NCI-H2196 (cell line): Measurements from ENCODE around the gene CARD9.
A peak's percentile ranks its signal among the peaks of the same experiment; 100 is the strongest.
"Not testable (repeated sequence)": the region's sequence is repeated elsewhere in the genome, so short reads cannot be mapped to it uniquely, and the experiment has no call there.

ENCODE experiments used
- DNase-seq: peaks from one replicate; lab custom pipeline; 2025; ENCODE audit not compliant: unreplicated experiment; lab: John Stamatoyannopoulos, UW

The CARD9 gene

GRCh38 chr9:136326061-136326760 lies 47.3 kb downstream of the CARD9 start:
- DNase-seq = no peak

DNA sequence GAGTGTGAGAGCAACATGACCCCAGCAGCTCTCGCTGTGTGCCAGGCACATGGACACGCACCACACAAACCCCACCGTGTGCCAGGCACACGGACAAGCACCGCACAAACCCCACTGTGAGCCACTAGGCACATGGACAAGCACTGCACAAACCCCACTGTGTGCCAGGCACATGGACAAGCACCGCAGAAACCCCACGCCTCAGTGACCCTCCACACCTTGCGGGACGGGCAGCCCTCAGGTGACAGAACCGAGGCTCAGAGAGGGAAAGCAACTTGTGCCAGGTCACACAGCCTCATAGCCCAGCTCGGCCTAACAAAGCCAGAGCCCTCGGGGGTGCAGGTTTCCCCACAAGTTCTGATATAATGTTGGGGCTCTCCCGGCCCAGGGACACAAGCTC lies 48.1 kb downstream of the CARD9 start:
- DNase-seq = no peak

GRCh38 chr9:136324501-136325300 lies 48.8 kb downstream of the CARD9 start:
- DNase-seq = peak; percentile 23

- DNase-seq = peak; percentile 55
Observed at GRCh38 chr9:136323371-136323789, 50.1 kb downstream of the CARD9 start.

DNA sequence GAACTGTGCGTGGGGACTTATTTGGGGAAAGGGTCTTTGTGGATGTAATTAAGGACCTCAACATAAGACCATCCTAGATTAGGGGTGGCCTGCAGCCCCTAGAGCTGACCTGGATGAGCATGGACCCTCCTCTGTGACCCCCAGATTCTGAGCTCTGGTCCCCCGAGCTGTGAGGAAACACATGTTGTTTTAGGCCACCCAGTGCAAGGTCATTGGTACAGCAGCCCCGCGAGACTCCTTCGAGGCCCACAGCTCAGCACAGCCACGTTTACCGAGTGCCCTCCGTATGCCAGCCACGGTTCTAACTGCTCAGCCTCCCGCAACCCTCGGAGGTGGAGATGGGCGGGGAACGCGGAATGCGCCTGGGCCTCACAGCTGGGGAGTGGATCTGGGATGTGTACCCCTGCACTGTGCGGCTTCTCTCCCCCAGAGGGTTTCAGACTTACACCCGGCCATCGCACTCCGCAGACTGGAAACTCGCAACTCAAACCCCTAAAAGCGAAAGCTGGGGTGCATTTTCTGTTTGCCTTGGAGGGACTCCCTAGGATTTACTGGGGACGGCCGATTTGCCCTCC lies 50.6 kb downstream of the CARD9 start:
- DNase-seq = no peak

GRCh38 chr9:136321561-136321960 lies 51.9 kb downstream of the CARD9 start:
- no peak for DNase-seq

- not testable (repeated sequence) for DNase-seq
Observed at GRCh38 chr9:136320972-136321371, 52.5 kb downstream of the CARD9 start.

DNA sequence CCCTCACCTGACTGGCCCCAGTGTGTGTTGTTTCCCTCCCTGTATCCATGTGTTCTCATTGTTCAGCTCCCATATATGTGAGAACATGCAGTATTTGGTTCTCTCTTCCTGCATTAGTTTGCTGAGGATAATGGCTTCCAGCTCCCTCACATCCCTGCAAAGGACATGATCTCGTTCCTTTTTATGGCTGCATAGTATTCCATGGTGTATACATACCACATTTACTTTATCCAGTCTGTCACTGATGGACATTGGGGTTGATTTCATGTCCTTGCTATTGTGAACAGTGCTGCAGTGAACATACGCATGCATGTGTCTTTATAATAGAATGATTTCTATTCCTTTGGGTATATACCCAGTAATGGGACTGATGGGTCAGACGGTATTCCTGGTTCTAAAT lies 53.5 kb downstream of the CARD9 start:
- not testable (repeated sequence) for DNase-seq

- not testable (repeated sequence) for DNase-seq
Observed at GRCh38 chr9:136319244-136319643, 54.2 kb downstream of the CARD9 start.

GRCh38 chr9:136318776-136319241 lies 54.7 kb downstream of the CARD9 start:
- no peak for DNase-seq

DNA sequence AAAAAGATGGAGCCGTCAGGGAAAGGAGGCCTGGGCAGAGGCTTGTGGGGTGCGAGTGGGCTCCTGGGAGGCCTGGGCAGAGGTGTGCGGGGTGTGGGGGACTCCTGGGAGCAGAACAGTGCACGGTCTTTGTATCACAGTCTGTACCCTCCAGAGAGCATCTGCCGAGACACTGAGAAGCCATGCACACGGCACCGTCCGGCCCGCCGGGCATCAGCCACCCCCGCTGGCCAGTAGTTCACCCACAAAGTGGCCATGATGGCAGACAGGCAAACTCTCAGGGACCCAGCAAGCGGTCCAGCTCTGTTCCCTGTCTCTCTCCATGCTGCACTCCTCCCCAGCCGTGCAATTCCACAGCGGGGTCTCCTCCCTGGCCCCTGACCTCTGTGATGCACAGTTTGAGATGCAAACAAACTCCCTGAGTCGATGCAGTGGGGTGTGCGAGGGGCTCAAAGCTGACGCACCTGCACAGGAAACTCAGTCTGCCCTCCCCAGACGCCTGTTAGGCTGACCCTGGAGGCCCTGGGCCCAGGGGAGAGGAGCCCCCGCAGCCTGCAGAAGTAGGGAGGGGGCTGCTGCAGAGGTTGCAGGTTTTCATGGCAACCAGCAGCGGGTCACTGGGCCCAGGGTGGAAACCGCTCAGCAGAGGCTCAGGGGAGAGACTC lies 55.2 kb downstream of the CARD9 start:
- no peak for DNase-seq

- DNase-seq = no peak
Observed at GRCh38 chr9:136317695-136318094, 55.8 kb downstream of the CARD9 start.

DNA sequence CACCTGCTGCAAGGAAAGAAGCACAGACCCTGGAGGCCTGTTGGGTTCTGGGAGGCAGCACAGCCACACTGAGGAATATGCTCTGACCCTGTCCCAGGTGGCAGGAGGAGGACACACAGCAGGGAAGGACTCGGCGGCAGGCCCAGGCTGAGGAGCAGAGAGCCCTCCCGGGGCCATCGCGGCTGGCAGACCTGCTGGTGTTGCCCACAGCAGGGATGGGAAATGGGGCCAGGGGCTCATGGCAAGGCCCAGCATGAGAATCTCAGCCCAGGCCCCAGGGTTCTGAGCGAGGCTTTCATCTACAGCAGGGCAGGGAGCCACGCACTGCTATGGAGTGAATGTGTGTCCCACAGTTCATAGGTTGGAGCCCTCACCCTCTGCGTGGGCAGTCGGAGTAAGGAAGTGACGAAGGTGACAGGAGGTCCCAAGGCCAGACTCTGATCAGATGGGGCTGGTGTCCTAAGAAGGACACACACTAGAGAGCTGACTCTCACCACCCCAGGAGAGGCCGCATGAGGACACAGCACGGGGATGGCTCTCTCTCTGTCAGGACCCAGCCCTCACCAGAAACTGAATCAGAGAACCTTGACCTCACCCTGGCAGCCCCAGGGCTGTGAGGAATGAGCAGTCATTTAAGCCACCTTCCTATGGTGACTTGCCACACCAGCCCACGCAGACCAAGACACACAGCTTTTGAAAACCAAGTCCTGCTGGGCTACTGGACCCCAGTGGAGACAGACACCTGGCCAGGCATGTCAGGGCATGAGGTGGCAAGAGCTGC lies 56.4 kb downstream of the CARD9 start:
- DNase-seq = no peak

DNA sequence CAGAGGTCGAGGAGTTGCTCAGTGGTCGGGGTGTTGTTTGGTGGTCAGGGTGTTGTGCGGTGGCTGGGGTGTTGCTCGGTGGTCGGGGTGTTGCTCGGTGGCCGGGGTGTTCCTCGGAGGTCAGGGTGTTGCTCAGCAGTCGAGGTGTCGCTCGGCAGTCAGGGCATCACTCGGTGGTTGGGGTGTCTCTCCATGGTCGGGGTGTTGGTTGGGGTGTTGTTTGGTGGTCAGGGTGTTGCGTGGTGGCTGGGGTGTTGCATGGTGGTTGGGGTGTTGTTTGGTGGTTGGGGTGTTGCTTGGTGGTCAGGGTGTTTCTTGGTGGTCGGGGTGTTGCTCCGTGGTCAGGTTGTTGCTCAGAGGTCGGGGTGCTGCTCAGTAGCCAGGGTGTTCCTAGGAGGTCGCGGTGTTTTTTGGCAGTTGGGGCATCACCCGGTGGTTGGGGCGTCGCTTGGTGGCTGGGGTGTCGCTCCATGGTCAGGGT lies 57.2 kb downstream of the CARD9 start:
- no peak for DNase-seq

GRCh38 chr9:136314944-136315343 lies 58.5 kb downstream of the CARD9 start:
- DNase-seq = no peak

DNA sequence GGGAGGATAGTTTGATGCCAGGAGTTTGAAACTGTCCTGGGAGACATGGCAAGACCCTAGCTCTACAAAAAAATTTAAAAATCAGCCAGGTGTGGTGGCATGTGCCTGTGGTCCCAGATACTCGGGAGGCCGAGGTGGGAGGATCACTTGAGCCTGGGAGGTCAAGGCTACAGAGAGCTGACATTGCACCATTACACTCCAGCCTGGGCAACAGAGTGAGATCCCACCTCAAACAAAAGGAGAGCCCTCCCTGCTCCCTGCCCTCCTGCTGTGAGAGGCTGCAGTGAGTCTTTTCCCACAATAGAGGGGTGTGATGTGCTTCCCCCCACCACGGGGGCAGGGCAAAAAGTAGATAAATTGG lies 59.4 kb downstream of the CARD9 start:
- DNase-seq = no peak
